ENCODE data around the gene GRAPL.
"Not testable (repeated sequence)": the region's sequence is repeated elsewhere in the genome, so short reads cannot be mapped to it uniquely, and the experiment has no call there.

GRAPL gene

DNA sequence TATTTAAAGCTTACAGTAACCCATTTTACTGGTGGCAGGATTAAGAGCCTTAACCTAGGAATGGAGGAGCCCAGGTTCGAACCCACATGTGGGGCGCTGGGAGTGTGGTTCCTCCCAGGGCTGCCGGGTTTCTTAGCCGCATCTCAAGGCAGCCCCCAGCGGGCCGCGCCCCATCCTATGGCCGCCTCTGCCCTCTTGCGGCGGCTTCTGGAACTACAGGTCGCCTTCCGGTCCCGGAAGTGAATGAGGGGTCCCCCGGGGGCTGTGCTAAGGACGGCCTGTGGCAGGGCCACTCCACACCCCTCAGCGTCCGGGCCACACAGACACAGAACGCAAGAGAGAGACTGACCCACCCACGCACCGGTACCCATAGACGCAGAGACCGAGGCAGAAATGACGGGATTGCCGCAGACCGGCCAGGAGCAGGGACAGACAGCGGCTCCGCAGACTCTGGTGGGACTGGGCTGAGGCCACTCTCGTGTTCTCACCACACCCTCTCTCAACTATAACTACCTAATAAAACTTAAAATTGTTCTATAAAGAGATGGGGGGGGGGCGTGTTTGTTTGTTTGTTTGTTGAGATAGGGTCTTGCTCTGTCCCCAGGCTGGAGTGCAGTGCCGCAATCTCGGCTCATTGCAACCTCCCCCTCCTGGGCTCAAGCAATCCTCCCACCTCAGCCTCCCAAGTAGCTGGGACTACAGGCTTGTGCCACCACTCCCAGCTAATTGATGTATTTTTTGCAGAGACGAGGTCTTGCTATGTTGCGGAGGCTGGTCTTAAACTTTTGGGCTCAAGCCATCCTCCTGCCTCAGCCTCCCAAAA lies 69.2 kb downstream of the GRAPL start:
- not testable (repeated sequence) for DNase-seq

- not testable (repeated sequence) for DNase-seq
Observed at GRCh38 chr17:19202448-19202847, 75.1 kb downstream of the GRAPL start.

GRCh38 chr17:19203429-19203828 lies 76.0 kb downstream of the GRAPL start:
- DNase-seq = not testable (repeated sequence)

All from stimulated activated naive CD4-positive, alpha-beta T cell treated with Interleukin-2 at 50 U/mL for 16 hours (primary cell).